ENCODE data around the gene NOP9.
"Not testable (repeated sequence)": the region's sequence is repeated elsewhere in the genome, so short reads cannot be mapped to it uniquely, and the experiment has no call there.

Gene NOP9

DNA sequence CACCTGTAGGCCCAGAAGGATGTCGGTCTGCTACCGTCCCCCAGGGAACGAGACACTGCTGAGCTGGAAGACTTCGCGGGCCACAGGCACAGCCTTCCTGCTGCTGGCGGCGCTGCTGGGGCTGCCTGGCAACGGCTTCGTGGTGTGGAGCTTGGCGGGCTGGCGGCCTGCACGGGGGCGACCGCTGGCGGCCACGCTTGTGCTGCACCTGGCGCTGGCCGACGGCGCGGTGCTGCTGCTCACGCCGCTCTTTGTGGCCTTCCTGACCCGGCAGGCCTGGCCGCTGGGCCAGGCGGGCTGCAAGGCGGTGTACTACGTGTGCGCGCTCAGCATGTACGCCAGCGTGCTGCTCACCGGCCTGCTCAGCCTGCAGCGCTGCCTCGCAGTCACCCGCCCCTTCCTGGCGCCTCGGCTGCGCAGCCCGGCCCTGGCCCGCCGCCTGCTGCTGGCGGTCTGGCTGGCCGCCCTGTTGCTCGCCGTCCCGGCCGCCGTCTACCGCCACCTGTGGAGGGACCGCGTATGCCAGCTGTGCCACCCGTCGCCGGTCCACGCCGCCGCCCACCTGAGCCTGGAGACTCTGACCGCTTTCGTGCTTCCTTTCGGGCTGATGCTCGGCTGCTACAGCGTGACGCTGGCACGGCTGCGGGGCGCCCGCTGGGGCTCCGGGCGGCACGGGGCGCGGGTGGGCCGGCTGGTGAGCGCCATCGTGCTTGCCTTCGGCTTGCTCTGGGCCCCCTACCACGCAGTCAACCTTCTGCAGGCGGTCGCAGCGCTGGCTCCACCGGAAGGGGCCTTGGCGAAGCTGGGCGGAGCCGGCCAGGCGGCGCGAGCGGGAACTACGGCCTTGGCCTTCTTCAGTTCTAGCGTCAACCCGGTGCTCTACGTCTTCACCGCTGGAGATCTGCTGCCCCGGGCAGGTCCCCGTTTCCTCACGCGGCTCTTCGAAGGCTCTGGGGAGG, 11.3 kb downstream of the NOP9 start, which contains the start of gene LTB4R:
LTB4R (plus strand) TSS at position 857 of the 959 bp plus-strand sequence. CDS start 4,150 bp downstream, outside the sequence.
- DNase-seq = no peak

DNA sequence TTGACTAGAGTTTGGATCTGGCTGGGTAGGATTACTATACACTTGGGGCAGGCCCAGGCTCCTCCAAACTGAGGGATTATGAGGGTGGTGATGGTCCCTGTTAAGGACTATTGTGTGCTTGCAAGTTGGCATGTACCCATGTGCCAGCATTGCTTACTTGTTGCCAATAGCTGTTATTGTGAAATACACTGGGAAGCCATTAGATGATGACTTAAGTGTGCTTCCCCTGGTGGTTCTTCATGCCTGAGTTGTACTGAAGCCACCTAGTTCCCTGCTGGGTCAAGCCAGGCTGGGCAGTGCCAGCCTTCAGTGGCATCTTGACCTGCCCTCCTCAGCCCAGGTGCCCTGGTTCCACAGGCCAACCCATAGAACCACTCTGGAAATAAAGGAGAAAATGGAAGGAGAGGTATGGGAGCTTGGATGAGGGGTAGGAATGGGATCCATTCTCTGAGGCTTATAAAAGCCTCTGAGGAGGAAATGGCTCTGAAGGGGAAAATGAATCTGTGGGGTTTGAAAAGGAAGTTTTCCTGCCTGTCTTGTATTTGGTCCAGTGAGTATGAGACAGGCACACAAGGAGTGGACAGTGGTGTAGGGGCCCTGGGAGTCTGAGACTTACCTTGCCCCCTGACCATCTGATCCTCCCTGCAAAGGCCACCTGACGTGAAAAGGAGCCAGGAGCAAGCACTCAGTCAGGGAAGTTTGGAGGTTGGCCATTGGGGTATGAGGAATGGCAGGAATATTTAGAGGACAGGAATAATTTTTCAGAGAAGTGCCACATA, 12.4 kb downstream of the NOP9 start:
- no peak for DNase-seq

DNA sequence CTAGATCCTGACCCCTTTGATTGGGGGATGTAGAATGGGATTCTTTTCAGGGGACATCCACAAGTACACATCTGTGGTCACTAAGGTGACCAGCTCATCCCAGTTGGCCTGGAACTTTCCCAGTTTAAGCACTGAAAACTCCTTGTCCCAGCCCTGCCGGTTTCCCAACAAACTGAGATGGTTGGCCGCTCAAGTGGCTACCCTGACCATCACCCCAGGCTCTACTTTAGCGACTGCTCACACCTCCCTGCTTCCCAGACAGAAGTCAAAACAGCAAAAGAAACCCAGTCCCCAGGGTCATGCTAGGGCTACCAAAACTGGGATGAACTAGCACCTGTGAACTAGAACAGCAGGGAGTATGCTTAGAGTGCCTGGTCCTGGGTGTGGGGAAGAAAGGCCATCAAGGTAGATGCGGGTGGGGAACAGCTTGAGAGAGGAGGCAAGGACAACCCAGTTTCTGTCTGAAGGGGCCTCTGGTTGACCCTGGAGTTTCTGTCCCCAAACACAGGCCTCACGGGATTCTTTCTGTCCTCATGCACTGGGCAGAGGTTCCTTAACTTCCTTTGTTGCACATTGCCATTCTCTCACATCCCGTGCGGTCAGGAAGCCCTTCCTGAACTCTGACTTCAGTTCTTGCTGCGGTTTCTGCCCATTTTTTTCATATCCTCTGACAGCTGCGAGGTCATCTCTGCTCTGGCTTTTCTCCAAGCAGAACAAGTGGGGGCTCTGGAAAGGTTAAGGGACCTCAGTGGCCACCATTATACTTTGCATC, 13.3 kb downstream of the NOP9 start:
- DNase-seq = no peak

DNA sequence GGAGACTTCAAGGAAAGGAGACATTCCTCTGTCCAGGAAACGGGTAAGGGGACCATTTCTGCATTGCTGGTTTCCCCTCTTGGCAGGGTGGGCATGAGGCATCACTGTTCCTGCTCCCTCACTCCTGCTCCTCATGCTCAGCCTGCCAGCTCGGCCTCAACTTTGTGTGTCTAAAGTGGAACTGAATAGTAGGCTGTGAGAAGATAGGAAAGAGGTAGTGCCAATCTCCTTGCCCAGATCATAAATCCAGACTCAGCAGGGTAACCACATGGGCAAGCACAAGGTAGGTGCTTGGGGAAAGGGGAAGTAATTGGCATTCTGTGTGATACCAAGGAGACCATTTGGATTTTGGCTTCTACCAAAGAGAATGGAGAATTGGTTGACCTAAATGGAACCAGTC, 14.3 kb downstream of the NOP9 start:
- DNase-seq = no peak

DNA sequence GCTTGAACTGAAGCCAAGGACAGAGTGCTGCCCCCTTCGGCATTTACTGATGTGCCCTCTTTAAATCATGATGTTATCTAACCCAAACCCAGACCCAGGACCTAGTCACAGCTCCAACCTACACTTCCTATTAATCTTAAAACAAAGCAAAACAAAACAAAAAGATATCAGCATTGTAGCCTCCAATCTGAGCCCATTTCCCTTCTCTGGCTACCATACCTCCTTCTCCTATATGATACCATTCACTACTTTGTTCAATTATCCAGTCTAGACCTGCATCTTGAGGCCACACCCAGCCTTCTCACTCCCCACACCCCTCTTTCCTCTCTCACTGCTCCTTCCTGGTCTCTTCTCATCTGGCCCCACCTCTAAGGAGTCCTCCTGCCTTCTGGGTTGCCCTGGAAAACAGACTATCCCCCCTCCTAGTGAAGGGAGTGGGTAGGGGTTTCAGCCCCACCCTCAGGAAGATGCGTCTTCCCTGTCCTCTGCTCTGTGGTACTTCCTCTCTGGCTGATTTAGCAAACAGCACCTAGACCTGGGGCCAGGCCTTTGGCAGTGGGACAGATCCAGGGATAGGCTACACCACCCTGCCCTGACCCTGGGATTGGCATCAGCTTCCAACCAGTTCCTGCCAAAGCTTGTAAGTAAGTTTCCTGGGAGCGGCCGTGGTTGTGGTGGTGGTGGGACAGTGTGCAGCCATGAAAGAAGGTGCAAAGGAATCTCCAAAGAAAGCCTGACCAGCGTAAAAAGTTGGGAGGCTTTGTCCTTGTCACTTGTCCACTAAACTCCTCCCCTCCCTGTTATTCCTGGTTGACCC, 14.9 kb downstream of the NOP9 start:
- no peak for DNase-seq

DNA sequence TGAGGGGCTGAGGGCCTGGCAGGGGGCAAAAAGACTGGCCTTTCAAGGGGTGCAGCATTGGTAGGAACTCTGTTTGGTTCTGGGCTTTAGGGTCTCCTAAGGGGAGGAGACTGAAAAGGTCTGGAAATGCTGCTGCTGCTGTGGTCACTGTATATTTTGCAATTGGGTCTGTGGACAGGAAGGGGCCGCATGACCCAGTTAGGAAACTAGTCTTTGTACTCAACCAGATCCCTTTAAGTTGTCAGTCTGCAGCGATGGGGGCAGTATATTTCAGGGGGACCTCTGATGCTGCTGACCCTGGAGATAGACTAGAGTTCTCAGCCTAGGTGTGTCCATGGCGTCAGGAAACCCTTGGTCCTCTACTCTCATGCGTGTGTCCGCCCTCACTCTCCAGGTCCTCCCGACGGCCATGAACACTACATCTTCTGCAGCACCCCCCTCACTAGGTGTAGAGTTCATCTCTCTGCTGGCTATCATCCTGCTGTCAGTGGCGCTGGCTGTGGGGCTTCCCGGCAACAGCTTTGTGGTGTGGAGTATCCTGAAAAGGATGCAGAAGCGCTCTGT, 15.7 kb downstream of the NOP9 start:
- DNase-seq = no peak

DNA sequence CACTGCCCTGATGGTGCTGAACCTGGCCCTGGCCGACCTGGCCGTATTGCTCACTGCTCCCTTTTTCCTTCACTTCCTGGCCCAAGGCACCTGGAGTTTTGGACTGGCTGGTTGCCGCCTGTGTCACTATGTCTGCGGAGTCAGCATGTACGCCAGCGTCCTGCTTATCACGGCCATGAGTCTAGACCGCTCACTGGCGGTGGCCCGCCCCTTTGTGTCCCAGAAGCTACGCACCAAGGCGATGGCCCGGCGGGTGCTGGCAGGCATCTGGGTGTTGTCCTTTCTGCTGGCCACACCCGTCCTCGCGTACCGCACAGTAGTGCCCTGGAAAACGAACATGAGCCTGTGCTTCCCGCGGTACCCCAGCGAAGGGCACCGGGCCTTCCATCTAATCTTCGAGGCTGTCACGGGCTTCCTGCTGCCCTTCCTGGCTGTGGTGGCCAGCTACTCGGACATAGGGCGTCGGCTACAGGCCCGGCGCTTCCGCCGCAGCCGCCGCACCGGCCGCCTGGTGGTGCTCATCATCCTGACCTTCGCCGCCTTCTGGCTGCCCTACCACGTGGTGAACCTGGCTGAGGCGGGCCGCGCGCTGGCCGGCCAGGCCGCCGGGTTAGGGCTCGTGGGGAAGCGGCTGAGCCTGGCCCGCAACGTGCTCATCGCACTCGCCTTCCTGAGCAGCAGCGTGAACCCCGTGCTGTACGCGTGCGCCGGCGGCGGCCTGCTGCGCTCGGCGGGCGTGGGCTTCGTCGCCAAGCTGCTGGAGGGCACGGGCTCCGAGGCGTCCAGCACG, 16.4 kb downstream of the NOP9 start:
- DNase-seq = no peak

DNA sequence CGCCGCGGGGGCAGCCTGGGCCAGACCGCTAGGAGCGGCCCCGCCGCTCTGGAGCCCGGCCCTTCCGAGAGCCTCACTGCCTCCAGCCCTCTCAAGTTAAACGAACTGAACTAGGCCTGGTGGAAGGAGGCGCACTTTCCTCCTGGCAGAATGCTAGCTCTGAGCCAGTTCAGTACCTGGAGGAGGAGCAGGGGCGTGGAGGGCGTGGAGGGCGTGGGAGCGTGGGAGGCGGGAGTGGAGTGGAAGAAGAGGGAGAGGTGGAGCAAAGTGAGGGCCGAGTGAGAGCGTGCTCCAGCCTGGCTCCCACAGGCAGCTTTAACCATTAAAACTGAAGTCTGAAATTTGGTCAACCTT, 16.9 kb downstream of the NOP9 start:
- DNase-seq = no peak

DNA sequence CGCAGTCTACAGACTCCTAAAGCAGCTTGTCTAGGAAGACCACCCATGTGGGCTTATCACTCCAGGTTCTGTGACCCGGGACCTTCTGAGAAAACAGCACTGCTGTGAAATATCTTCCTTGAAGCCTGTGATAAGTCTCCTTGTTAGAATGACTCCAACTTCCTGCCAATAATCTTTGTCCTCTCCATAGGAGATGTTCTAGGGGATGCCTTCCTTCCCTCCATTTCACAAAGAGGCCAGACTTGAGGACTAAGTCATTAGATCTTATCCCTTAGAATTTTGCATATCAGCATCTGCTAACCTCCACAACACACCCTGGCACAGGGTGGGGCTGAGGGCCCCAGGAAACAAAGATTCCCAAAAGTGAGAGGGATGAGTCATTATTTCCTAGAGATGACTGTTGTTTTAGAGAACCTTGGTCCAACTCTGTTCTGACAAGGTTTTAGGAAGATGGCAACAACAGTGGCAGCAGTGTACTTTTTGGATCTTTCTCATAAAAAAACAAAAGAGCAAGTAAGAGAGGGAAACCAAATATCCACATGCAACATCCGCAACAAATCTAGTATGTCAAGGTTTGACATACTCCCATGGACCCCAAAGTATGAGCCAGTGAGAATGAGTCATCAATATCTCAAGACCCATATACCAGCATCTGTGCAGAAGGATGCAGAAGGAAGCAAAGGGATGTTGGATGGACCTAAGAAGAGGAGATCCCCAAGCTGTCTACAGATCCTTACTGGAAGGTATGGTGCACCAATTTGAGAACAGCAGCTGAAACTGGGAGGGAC, 17.7 kb downstream of the NOP9 start:
- no peak for DNase-seq

DNA sequence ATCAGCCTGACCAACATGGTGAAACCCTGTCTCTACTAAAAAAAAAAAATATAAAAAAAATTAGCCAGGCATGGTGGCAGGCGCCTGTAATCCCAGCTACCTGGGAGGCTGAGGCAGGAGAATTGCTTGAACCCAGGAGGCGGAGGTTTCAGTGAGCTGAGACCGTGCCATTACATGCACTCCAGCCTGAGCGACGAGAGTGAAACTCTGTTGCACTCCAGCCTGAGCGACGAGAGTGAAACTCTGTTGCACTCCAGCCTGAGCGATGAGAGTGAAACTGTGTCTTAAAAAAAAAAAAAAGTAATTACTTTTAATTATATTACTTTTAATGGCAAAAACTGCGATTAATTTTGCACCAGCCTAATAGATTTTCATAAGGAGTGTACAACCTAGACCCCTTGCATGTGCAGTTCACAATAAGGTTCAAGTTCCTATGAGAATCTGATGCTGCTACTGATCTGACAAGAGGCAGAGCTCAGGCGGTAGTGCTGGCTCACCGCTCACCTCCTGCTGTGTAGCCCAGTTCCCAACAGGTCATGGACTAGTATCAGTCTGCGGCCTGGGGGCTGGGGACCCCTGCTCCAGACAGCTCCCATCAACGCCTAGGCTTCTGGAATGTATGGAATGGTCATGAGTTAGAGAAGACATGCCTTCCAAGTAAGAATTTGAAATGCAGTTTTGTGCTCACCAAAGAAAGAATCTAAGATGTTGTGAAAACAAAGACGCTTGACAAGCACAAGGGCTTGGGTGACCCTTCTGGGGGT, 21.7 kb downstream of the NOP9 start:
- no peak for DNase-seq

DNA sequence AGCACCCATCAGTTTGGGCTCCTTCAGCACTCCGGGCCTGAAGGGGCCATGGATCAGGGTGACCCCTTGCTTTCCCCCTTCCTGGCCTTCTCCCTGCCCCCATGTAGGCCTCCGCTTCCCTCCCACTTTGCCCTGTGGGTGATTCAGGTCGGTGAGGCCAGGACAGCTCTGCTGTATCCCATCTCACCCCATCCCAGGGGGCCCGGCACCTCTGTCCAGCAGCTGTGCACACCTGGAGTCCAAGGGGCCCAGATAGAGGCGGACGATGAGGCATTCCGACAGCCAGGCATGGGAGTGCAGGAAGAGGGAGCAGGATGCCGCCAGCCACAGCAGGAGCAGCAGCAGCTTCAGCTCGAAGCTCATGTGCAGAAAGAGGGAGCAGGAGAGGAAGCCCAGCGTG, 23.0 kb downstream of the NOP9 start:
- DNase-seq = no peak

DNA sequence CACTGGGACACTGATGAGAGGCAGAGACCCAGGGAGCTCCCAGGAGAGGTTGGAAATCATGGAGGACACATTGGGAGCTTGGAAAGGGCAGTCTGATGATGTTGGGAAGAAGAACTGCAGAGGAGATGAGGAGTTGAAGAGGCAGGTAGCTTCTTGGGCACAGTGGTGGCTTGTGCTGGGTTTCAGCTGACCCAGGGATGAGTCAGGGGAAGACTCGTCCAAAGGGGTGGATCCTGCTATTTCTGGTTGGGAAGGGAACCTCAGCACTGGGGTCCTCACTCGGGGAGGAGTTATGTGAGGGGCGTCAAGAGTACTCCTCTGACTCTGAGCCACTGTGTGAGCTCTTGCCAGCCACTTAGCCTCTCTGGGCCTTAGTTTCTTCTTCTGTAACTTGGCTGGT, 23.7 kb downstream of the NOP9 start:
- DNase-seq = no peak

DNA sequence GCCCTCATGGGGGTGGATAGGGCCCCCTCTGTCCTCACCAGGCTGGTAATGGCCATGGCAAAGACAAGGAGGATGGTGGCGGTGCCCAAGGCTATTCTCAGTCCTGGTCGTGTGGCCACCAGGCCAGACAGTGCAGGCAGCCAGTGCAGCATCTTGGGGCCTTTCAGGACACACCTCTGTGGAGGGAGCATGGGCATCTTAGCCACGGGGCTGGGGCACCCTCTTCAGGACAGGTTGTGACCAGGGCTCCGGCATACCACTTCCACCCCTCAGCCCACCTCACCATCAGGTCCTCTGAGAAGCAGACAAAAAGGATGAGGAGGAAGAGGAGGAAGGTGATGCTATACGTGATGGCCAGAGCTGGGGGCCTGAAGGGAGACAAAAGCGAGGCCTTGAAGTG, 24.4 kb downstream of the NOP9 start:
- no peak for DNase-seq

DNA sequence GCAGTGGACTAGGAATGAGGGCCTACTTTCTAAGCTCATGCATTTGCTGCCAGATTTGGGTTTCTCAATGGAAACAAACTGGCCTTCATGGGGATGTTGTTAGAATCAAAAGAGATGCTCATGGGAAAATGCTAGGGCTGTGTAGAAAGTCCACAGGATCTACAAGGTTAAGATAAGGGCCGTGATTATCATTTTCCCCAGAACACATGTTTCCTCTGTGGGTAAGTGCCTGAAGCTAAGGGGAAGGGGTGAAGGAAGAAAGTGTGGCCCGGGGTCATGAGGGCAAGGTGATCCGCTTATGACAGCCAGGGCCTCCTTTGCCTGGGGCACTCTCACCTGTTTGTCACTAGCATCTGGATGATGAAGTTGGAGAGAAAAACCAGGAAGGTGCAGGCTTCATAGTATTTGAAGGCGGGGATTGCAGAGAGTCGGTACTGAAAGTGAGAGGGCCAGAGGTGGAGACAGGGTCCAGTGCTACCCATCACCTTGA, 25.4 kb downstream of the NOP9 start:
- DNase-seq = no peak

DNA sequence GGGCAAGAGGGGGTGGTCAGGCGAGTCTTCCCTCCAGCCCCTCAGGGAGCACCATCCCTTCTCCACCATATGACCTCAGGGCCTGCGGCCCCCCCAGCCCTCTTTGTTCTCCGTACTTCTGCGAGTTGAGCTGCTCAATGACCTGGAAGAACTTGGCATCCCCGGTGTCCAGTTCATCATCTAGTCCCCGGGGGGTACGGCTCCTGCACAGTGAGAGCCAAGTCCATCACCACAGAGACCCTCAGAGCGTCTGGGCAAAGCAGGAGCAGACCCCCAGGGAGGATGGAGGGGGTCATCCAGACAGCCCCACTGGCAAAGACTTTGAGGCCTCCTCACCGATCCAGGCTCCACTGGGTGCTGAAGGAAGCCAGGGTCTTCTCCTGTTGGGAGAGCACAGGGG, 26.3 kb downstream of the NOP9 start:
- DNase-seq = no peak

DNA sequence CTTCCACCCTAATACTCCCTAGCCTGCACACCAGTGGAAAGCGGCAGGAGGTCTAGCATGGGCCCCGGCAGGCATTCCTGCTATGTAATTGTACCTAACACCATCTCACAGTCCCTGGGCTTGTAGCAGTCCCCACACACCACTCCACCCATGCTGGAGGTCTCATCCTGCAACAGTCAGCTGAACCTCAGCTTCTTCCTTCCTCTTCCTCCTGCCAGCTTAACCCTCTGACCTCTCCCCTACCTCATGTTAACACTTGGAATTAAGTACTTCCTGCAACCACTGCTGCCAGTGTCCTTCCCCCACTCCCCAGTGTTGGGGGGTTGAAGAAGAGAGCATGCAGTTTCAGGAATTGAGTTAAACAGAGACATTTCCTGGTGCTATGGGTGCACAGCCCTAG, 27.7 kb downstream of the NOP9 start:
- no peak for DNase-seq

DNA sequence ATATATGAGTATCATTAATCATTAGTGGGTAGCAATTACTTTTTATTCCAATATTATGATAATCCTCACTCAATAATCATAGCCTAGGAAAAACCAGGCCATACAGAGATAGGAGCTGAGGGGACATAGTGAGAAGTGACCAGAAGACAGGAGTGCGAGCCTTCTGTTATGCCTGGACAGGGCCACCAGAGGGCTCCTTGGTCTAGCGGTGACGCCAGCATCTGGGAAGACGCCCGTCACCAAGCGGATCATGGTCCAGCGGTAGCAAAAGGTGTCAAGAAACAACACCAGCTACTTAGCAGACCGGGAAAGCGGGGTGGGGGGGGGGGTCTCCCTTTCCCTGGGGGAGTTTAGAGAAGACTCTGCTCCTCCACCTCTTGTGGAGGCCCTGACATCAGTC, 28.3 kb downstream of the NOP9 start:
- not testable (repeated sequence) for DNase-seq

DNA sequence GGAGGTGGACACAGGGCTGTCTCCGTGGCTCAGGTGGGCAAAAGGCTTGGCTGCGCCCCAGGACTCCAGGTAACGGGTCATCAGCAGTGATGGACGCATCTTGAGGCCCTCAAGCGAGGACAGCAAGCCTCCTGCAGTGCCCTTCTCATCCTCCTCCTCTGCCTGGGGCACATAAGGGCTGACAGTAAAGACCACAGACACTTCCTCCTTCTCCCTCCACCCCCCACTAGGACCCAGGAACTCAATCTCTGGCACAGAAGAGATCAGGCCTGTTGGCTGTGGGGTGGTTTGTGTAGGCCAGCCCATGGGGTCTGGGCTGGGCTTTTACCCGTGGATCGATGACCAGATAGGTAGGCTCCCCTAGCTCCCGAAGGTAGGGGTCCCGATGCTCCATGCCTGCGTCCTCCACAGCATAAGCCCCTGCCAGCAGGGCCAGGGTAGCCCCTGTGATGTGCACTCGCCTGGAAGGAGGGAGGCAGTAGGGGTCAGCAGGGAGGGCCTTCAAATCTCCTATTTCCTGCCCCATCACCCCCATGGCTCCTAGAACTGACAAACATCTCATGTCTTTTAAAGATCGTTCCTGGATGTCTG, 29.5 kb downstream of the NOP9 start:
- no peak for DNase-seq

DNA sequence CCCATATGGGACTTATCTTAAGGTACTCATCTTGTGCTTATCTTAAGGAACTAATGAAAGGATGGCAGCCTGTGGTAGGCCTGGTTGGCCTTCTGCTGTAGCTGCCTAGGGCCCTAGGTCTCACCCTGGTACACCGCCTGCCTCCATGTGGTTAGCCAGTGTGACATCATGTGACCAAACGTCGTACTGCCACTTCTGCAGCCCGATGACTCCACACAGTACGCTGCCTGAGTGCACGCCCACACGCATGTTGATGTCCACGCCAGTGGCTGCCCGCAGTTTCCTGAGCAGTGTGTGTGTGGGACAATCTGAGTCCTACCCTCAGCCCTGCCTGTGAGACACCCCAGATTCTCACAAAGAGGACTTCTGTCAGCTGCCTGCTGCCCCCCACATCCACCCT, 30.1 kb downstream of the NOP9 start:
- DNase-seq = no peak
